GM19099 (cell line): ENCODE results near the gene SLC18B1.

Experiments used
- POLR2A ChIP-seq: IDR thresholded peaks from 3 replicates; pipeline ENCODE4 v1.6.1; 2011; ENCODE audit warnings: low read depth; ENCODE audit not compliant: insufficient read length; ENCODE audit errors: extremely low read depth

The SLC18B1 gene

DNA sequence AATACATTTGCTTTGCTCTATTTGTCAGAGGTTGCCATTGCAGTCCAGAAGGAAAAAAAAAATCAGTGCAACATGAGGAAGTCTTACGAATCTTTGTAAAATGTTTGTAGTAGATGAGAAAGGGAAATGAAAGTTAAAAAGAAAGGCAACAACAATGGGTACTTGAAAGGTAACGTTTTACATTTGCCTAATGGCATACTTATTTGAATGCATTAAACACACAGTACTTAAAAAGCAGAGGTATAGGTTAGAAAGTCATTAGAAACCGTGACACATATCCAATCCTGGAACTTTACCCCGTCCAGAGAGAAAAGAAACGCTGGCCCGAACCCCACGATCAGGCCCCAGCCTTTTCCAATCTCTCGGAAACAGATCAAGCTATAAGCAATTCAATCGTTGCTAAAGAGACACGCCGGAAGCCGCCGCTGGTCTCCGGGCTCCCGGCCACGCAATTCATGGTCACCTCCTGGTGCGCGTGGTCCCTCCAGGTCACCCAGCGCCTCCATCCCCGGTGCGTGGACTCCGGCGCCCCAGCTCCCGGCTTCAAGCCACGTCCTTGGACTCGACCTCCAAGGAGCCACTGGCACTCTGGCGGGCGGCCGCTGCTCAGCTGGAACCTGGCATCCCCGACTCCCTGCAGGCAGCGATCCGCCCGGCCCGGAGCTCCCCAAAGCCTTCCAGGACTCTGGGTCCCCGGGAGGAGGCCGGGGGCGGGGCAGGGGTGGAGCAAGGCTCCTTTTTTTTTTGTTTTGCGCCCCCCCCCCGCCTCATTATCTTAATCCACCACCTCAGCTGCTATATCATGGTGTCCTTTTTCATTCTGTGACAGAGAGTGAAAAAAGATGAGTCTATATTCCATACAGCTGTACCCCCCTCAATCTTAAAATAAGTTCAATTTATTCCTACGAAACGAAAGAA lies at the start of gene SLC18B1:
Gene SLC18B1, minus strand, starts transcription at position 687 of the 918 bp plus-strand sequence. Its CDS starts 181 bp downstream, at position 506.
- TF ChIP-seq POLR2A = peak; percentile 41

DNA sequence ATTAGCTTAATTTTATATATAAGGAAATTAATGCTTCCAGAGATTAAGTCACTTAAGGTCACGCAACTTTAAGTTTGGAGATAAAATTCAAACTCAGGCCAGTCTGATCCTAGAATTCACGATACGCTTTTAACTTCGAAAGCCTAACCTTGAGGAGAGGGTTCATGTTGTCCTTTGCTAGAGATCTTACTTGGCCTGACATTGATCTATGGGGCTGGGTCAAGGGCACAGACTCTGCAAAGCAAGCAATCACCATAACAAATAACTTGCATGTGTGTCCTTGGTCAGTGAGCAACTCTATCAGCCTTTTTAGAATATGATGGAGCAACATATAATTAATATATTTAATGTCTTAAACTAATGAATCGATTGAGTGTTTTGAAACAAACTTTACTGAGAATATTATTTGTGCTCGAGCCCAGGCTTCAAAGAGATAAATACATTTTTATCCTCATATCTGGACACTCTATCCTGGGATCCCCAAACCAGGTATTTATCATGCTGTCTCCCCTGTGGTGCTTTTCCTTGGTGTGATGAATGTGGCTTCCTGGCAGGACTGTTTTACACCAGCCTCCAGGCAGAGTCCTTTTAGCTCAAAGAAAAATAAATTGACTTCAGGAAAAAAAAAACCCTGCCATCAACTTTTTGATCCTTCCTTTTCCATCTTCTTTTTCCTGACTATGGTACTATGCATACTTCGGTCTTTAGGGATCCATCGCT lies 45.0 kb upstream of the SLC18B1 start:
- no peak for TF ChIP-seq POLR2A

DNA sequence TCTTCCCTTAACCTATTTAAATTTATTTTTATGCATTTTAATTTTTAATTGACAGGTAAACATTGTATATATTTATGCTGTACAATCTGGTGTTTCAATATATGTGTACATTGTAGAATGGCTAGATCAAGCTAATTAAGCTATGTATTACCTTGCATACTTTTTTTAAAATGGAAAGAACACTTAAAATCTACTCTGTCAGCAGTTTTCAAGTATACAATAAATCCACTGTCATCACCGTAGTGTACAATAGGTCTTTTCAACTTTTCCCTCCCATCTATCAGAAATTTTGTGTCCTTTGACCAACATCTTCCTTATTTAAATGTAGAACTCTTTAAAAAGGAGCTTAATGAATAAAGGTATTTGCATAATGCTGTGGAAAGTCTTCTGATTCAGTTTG lies 43.5 kb upstream of the SLC18B1 start:
- TF ChIP-seq POLR2A = no peak

DNA sequence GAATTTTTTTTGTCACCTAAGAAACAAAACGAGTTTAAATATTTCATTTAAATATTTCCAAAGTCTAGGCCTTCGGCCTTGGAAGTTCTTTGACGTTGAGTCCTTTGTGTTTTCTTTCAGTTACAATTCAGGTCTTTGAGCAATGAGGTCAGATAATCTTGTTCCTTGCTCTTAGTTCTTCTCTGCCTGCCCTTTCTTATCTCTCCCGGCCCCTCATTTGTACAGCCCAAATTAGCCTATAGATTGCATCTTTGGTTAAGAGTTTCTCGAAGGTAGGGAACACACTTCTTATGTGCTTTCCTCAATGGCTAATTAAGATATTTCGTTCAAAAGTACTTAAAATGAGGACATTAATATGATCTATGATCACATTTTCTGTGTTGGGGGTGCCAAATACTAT lies 34.5 kb upstream of the SLC18B1 start:
- no peak for TF ChIP-seq POLR2A

DNA sequence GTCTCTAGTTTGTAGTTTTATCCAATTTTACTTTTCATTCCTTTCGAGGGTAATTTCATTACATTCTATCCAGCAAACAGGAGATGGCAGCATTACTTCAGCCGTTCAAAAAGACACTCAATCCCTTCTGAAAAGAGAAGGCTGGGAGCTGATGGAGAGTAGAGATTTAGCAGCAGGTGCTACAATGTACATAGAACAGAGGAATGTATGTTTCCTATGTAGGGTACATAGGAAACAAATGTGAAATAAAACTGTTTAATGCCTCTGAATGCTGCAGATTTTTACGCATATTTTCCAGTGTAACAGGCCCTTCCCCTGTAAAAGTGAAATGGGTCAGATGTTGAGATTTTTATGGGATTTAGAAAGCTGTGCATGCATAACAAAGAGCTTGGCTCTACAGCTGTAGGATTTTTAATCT lies 31.9 kb upstream of the SLC18B1 start:
- no peak for TF ChIP-seq POLR2A

DNA sequence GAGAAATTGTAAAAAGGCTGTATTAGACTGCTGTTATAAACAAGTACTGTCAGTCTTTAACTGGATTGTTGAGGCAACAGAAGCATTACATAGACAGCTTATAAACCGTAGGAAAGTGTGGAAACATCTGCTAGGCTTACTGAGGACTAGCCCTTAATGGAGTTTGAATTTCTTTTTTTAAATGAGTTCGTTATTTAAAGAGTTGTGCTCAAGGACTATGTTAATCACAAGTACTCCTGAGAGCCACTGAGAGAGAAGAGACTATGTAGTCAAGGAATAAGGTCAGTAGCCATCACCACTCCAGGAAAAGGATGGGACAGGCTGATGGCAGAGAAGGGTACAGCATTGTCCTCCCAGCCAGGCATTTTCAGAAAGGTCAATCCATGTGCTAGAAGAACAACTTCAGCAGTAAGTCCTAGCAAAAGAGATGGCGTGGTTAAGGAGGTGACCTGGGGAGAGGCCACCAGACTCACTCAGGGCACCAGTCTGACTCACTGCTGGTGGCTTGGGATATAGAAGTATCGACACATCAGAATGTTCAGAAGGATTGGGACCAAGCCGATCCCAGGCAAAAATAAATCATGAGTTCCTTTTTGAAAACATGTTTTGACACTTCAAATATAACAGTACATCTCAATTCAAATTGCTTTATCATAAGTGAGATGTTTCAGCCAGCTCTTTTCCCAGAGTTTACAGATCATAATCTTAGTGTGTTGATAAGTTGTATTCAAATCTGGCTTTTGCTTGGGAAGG lies 22.4 kb upstream of the SLC18B1 start:
- no peak for TF ChIP-seq POLR2A

DNA sequence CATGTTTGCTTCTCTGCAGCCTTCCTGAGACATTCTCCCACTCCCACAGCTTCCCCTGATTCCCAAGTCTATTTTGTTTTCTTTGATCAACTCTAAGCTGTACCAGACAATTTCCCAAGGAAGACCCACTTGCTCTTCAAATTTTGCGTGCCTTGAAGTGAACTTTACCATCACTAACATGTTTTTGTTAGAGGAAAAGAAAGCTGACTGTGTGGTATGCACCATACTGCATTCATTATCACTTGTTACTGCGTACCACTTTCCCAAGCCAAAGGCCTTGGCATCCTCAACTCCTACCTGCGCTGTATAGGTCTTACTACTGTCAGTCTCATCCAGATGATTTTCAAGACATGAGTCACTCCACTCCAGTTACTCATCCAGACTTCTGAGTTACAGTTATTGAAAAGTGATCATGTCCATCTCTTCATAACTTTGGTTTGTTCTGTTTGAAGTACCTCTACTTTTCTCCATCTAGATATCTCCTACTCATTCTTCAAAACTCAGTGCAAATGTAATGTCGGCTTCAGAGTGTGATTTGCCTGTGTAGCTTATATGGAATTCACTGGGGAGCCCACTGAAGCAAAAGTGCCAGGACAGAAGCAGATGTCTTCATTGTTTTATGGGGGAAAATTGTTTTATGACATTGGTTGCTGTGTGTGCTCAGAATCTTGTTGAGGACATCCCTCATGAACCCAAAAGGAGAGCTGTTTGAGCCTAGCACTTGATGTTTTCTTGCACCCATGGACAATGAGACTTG lies 21.1 kb upstream of the SLC18B1 start:
- peak; percentile 4 for TF ChIP-seq POLR2A

DNA sequence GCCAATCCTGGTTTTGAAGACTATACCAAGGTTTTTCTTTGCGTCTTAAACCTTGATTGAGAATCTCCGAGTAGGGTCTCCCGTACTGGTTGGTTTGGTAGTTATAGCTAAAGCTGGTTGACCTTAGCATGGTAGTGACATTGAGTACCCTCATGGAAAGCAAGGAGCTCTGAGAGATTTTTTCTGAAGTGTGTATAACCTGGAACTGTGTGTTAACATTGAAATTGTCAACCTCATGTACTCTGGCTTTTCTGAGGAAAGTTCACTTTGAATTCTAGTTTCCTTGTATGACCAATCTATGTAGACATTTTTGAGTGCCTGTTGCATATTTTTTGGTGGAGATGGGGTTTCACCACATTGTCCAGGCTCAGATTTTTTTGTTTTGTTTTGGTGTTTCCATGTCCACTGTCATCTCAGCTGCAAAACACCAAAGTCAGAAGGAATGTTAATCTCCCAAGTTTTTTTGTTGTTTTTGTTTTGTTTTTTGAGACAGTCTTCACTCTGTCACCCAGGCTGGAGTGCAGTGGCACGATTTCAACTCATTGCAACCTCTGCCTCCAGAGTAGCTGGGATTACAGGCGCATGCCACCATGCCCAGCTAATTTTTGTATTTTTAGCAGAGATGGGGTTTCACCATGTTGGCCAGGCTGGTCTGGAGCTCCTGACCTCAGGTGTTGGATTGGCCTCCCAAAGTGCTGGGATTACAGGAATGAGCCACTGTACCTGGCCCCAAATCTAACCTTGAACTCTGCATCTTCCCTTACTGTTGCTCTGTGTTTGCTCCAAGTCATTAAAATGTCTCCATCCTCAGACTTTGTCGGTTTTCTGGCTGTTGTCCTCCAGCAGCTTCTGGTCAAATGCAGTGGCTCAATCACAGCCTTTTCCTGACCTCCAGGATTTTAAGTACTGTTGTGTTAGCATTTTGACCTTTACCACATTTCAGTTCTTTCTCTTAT lies 20.2 kb upstream of the SLC18B1 start:
- no peak for TF ChIP-seq POLR2A

DNA sequence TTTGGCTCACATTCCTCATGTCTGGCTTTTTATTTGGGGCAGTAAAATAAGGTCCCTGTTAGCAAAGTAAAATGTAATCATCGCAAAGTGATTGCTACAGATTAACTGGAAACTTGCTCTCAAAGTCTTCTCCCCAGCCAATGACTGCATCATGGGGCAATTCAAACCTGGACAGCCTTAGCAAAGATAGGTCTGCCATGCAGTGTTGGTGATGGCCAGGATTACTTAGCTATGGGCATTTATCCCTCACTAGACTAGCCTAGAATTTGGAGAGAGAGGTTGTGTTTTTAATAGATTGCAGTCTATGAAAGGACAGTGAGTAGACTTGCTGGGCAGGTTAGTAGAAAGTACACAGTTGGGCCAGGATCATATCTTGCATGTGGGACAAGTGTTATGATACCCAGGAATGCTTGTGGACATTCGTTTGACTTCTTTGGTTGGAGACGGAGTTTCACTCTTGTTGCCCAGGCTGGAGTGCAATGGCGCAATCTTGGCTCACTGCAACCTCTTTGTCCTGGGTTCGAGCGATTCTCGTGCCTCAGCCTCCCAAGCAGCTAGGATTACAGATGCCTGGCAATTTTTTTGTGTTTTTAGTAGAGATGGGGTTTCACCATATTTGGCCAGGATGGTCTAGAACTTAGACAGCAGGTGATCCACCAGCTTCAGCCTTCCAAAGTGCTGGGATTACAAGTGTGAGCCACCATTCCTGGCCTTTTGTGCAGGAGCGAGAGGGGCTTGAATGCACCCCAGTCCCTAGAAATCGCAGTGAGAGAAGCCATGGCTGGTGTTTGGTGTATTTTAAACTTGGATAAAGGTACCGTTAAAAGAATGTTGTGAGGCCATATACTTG lies 19.3 kb upstream of the SLC18B1 start:
- TF ChIP-seq POLR2A = no peak

DNA sequence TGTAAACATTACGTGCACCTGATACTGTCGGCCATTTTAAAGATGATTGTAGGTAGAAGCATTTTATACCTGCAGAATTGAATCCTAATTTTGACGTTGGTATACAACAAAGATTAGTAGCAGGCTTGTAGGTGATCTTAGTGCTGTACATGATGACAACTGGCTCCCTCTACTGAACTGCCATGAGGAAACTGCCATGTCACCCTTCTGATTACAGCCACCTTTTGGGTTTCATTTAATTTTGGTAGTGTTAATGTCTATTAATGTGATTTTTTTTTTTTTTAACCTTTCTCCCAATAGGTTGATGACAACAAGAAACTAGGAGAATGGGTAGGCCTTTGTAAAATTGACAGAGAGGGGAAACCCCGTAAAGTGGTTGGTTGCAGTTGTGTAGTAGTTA lies 18.2 kb upstream of the SLC18B1 start:
- no peak for TF ChIP-seq POLR2A

DNA sequence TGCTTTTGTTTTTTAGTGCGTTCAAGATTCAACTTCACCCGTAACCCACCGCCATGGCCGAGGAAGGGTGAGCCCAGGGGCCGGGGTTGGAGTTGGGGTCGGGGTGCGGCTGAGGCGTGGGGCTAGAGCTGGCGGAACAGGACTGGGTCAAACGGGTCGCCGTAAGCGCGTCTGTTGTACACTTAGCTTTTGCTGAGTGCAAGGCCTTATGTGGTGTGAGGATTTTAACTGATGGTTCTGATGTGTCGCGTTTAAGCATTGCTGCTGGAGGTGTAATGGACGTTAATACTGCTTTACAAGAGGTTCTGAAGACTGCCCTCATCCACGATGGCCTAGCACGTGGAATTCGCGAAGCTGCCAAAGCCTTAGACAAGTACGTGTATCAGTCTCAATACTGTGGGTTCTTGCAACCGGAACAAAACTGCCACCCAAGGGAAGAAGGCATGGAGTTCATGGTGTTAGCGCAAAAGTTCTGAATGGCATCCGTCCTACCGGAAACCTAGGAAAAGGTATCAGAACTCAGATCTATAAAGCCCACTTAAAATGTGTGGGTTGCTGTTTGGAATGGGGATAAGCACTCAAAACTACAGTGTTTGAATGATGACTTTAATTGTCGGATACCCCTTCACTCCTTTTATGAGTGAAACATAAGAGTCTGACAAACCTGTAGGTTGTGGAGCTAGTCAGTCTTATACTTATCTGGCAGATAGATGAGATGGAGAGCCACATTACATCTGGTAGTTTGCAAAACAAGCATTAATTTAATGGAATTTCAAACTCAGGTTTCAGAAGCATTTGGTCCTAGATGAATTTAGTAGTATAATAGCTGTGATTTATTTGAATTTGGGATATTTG lies 16.5 kb upstream of the SLC18B1 start:
- no peak for TF ChIP-seq POLR2A
